ENCODE measurements around the gene ARHGAP40. TPM values are rescaled to one million over a fixed set of nuclear protein-coding genes. Genes with fewer than 3 reads are reported as not detected.

Gene ARHGAP40
- total and polyA plus RNA-seq, 2 of the 13 experiments (the other 11 are each of a cell fraction or from before 2014, with no cell fraction given): 0.75 to 2.1 TPM

GRCh38 chr20:38604873-38605303 is 3.3 kb downstream of the ARHGAP40 start (continued):
- TF ChIP-seq ZNF335 (CRISPR knock-in tag; IDR thresholded peaks at IDR 0.05) (peak; percentile 92), ZNF75D (CRISPR knock-in tag; IDR thresholded peaks at IDR 0.05; ENCODE audit: borderline replicate concordance) (no peak), ATF7 (IDR thresholded peaks at IDR 0.05) (peak; percentile 62; the same call in 1 of the 2 replicates), ATF7 (CRISPR knock-in tag; IDR thresholded peaks at IDR 0.05) (peak; percentile 65; the same call in 1 of the 2 replicates), ETS1 (CRISPR knock-in tag; IDR thresholded peaks at IDR 0.05) (no peak), CENPX (CRISPR knock-in tag; IDR thresholded peaks at IDR 0.05) (no peak), GFI1 (CRISPR knock-in tag; IDR thresholded peaks at IDR 0.05; ENCODE audit: borderline replicate concordance) (peak; percentile 96), KLF6 (CRISPR knock-in tag; IDR thresholded peaks at IDR 0.05) (peak; percentile 65; the same call in 1 of the 2 replicates), SRF (IDR thresholded peaks at IDR 0.05; ENCODE audit: low read depth, low read length) (peak; percentile 41; the same call in 1 of the 2 replicates), ZNF713 (CRISPR knock-in tag; IDR thresholded peaks at IDR 0.05) (no peak), SALL1 (CRISPR knock-in tag; IDR thresholded peaks at IDR 0.05) (peak; percentile 97), BHLHE40 (IDR thresholded peaks at IDR 0.05; ENCODE audit: low read length) (peak; percentile 54; the same call in 1 of the 2 replicates), ZSCAN30 (CRISPR knock-in tag; IDR thresholded peaks at IDR 0.05) (no peak), MXI1 (IDR thresholded peaks at IDR 0.05; ENCODE audit: borderline replicate concordance, low read depth, low read length) (peak; percentile 18; the same call in 1 of the 3 replicates), ZBTB37 (CRISPR knock-in tag; IDR thresholded peaks at IDR 0.05) (0 out of 2 replicates have a peak, but pooled peaks have one; percentile 44), BATF2 (CRISPR knock-in tag; IDR thresholded peaks at IDR 0.05) (no peak), HNF1A (IDR thresholded peaks at IDR 0.05; ENCODE audit: low read depth) (peak; percentile 65; the same call in 1 of the 2 replicates), HNF1A (CRISPR knock-in tag; IDR thresholded peaks at IDR 0.05; ENCODE audit: borderline replicate concordance) (peak; percentile 82; the same call in 1 of the 2 replicates), PRDM4 (CRISPR knock-in tag; IDR thresholded peaks at IDR 0.05; ENCODE audit: borderline replicate concordance) (no peak), NFYB (CRISPR knock-in tag; IDR thresholded peaks at IDR 0.05) (peak; percentile 36; the same call in 1 of the 2 replicates), ZNF740 (CRISPR knock-in tag; IDR thresholded peaks at IDR 0.05) (peak; percentile 99)
